ENCODE results near the gene CYB5D1. TPM values are rescaled to one million over a fixed set of nuclear protein-coding genes. Genes with fewer than 3 reads are reported as not detected.
A peak's percentile ranks its signal among the peaks of the same experiment; 100 is the strongest.

The CYB5D1 gene
- total RNA-seq, 2 donors from 2014 or later = 5.7 to 16.5 TPM

DNA sequence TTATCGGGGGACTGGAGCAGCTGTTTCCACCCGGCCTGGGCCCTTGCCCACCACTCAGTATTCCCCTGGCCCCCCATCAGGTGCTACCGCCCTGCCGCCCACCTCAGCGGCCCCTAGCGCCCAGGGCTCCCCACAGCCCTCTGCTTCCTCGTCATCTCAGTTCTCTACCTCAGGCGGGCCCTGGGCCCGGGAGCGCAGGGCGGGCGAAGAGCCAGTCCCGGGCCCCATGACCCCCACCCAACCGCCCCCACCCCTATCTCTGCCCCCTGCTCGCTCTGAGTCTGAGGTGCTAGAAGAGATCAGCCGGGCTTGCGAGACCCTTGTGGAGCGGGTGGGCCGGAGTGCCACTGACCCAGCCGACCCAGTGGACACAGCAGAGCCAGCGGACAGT is 9.1 kb upstream of the CYB5D1 start:
- 94 to 95% methylated on average over 6 to 13 of the region's 21 CpGs for WGBS, 2 donors
- ATAC-seq (no peak), DNase-seq (no peak)
- Histone ChIP-seq H3K36me3 (replicated peaks in 1 of 2; ENCODE audit: insufficient read depth in 1 of 2, low read depth in 2 of 2) (peaks cover 0 to 16% of the 10 kb centered on the region in 2 donors), H3K4me1 (peaks cover 26% of the 10 kb centered on the region), H3K27me3 (no peaks in the 10 kb centered on the region), H3K27ac (no peak overlapping the region), H3K4me3 (no peak overlapping the region), H3K9me3 (no peaks in the 10 kb centered on the region)
- intact Hi-C loops (cut with DNase I) = loop anchor here (5.0 kb wide), 1 partner anchor 106 kb away; no protein-coding TSS in a partner anchor
- no peak for TF ChIP-seq POLR2A (IDR thresholded peaks at IDR 0.05)
- TF ChIP-seq, protein P1, sequence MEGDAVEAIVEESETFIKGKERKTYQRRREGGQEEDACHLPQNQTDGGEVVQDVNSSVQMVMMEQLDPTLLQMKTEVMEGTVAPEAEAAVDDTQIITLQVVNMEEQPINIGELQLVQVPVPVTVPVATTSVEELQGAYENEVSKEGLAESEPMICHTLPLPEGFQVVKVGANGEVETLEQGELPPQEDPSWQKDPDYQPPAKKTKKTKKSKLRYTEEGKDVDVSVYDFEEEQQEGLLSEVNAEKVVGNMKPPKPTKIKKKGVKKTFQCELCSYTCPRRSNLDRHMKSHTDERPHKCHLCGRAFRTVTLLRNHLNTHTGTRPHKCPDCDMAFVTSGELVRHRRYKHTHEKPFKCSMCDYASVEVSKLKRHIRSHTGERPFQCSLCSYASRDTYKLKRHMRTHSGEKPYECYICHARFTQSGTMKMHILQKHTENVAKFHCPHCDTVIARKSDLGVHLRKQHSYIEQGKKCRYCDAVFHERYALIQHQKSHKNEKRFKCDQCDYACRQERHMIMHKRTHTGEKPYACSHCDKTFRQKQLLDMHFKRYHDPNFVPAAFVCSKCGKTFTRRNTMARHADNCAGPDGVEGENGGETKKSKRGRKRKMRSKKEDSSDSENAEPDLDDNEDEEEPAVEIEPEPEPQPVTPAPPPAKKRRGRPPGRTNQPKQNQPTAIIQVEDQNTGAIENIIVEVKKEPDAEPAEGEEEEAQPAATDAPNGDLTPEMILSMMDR (IDR thresholded peaks at IDR 0.05) = no peak

DNA sequence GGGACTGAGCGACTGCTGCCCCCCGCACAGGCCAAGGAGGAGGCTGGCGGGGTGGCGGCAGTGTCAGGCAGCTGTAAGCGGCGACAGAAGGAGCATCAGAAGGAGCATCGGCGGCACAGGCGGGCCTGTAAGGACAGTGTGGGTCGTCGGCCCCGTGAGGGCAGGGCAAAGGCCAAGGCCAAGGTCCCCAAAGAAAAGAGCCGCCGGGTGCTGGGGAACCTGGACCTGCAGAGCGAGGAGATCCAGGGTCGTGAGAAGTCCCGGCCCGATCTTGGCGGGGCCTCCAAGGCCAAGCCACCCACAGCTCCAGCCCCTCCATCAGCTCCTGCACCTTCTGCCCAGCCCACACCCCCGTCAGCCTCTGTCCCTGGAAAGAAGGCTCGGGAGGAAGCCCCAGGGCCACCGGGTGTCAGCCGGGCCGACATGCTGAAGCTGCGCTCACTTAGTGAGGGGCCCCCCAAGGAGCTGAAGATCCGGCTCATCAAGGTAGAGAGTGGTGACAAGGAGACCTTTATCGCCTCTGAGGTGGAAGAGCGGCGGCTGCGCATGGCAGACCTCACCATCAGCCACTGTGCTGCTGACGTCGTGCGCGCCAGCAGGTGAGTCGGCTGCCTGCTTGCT is 8.6 kb upstream of the CYB5D1 start:
- TF ChIP-seq, protein P1 (IDR thresholded peaks at IDR 0.05) = no peak
- no peak for TF ChIP-seq POLR2A (IDR thresholded peaks at IDR 0.05)
- 76 to 80% methylated on average over 25 to 35 of the region's 35 CpGs for WGBS, 2 donors
- no peaks in the 10 kb centered on the region for H3K27me3 ChIP-seq
- DNase-seq (no peak), ATAC-seq (no peak)
- H3K4me1 ChIP-seq = peaks cover 26% of the 10 kb centered on the region
- H3K27ac ChIP-seq = no peak overlapping the region
- H3K36me3 ChIP-seq (replicated peaks in 1 of 2; ENCODE audit: insufficient read depth in 1 of 2, low read depth in 2 of 2) = peaks cover 0 to 16% of the 10 kb centered on the region in 2 donors
- H3K9me3 ChIP-seq = no peaks in the 10 kb centered on the region
- H3K4me3 ChIP-seq = no peak overlapping the region
- intact Hi-C loops (cut with DNase I) = loop anchor here (5.0 kb wide), 1 partner anchor 107 kb away; no protein-coding TSS in a partner anchor

GRCh38 chr17:7849751-7850504 is 7.9 kb upstream of the CYB5D1 start:
- intact Hi-C loops (cut with DNase I) = loop anchor here (5.0 kb wide), 1 partner anchor 108 kb away; no protein-coding TSS in a partner anchor
- DNase-seq (no peak), ATAC-seq (no peak)
- H3K36me3 ChIP-seq (replicated peaks in 1 of 2; ENCODE audit: insufficient read depth in 1 of 2, low read depth in 2 of 2) = peaks cover 0 to 16% of the 10 kb centered on the region in 2 donors
- H3K27me3 ChIP-seq = no peaks in the 10 kb centered on the region
- H3K9me3 ChIP-seq = no peaks in the 10 kb centered on the region
- no peak overlapping the region for H3K27ac ChIP-seq
- 71 to 87% methylated on average over 7 to 12 of the region's 12 CpGs for WGBS, 2 donors
- H3K4me1 ChIP-seq = peaks cover 24% of the 10 kb centered on the region
- TF ChIP-seq, protein P1 (IDR thresholded peaks at IDR 0.05) = no peak
- TF ChIP-seq POLR2A (IDR thresholded peaks at IDR 0.05) = no peak
- H3K4me3 ChIP-seq = no peak overlapping the region

DNA sequence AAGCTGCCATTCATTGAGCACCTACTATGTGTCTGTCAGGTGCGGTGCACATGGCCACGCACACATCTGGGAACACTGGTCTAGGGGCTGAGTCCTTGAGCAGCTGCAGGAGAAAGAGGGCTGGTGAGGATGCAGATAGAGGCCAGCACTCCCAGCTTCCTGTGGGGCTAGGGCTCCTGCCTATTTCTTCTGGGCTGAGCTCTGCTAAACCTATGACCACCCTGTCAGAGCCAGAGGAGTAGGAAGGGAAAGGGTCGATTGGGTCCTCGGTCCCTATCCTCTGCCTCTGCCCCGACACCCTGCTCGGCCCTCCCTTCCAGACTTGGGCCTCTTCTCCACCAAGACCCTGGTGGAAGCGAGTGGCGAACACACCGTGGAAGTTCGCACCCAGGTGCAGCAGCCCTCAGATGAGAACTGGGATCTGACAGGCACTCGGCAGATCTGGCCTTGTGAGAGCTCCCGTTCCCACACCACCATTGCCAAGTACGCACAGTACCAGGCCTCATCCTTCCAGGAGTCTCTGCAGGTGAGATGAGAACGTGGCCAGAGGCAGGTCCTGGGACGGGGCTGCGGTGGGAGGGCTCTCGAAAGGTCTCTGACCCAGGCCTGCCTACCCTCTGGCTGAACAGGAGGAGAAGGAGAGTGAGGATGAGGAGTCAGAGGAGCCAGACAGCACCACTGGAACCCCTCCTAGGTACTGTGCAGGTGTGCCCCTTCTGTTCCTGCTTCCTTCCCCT is 6.9 kb upstream of the CYB5D1 start:
- H3K36me3 ChIP-seq (replicated peaks in 1 of 2; ENCODE audit: insufficient read depth in 1 of 2, low read depth in 2 of 2) = peaks cover 0 to 15% of the 10 kb centered on the region in 2 donors
- ATAC-seq (no peak), DNase-seq (peak in 1 of 4 donors; percentile 23)
- peak overlapping the region in 2 of 4 donors; percentile 60 to 65 for H3K27ac ChIP-seq
- H3K4me1 ChIP-seq = peaks cover 24% of the 10 kb centered on the region
- no peaks in the 10 kb centered on the region for H3K27me3 ChIP-seq
- 74 to 85% methylated on average over 9 to 17 of the region's 17 CpGs for WGBS, 2 donors
- intact Hi-C loops (cut with DNase I) = no loop called here
- no peak for TF ChIP-seq POLR2A (IDR thresholded peaks at IDR 0.05)
- TF ChIP-seq, protein P1 (IDR thresholded peaks at IDR 0.05) = no peak
- no peak overlapping the region for H3K4me3 ChIP-seq
- H3K9me3 ChIP-seq = no peaks in the 10 kb centered on the region

All from body of pancreas (tissue), 4 donors.